GM12874 (cell line): ENCODE data around the gene NCOA5.
A peak's percentile ranks its signal among the peaks of the same experiment; 100 is the strongest.

Source experiments
- TF ChIP-seq, protein P1 (sequence below): IDR thresholded peaks from 2 replicates; pipeline ENCODE4 v1.5.1; 2011; ENCODE audit warnings: low read depth, mild to moderate bottlenecking, control low read depth, low read length, moderate library complexity; ENCODE audit not compliant: insufficient read depth

The NCOA5 gene

DNA sequence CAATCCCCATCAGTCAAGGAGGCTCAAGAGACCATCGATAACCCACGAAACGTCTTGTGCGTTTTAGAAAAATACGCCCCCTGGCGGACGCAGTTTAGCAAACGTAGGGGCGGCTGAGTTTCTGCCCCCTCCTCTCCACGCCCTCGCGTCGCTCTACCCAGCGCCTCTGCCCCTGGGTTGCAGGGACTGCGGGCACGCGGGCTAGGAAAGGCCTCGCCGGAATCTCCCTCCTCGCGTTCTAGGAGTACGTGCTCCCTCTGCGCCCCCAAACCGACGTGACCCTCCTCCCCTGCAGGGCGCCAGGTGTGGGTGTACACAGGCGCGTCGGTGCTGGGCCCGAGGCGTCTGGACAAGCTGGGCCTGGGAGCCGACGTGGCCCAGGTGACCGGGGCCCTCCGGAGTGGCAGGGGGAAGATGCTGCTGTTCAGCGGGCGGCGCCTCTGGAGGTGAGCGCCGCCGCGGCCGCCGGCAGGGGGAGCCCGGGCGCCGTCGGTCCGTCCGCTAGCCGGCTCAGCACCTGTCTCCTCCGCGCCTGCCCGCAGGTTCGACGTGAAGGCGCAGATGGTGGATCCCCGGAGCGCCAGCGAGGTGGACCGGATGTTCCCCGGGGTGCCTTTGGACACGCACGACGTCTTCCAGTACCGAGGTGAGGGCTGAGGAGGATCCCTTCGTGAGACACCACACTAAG, 75.8 kb downstream of the NCOA5 start:
- TF ChIP-seq, protein P1, sequence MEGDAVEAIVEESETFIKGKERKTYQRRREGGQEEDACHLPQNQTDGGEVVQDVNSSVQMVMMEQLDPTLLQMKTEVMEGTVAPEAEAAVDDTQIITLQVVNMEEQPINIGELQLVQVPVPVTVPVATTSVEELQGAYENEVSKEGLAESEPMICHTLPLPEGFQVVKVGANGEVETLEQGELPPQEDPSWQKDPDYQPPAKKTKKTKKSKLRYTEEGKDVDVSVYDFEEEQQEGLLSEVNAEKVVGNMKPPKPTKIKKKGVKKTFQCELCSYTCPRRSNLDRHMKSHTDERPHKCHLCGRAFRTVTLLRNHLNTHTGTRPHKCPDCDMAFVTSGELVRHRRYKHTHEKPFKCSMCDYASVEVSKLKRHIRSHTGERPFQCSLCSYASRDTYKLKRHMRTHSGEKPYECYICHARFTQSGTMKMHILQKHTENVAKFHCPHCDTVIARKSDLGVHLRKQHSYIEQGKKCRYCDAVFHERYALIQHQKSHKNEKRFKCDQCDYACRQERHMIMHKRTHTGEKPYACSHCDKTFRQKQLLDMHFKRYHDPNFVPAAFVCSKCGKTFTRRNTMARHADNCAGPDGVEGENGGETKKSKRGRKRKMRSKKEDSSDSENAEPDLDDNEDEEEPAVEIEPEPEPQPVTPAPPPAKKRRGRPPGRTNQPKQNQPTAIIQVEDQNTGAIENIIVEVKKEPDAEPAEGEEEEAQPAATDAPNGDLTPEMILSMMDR = peak; percentile 91

DNA sequence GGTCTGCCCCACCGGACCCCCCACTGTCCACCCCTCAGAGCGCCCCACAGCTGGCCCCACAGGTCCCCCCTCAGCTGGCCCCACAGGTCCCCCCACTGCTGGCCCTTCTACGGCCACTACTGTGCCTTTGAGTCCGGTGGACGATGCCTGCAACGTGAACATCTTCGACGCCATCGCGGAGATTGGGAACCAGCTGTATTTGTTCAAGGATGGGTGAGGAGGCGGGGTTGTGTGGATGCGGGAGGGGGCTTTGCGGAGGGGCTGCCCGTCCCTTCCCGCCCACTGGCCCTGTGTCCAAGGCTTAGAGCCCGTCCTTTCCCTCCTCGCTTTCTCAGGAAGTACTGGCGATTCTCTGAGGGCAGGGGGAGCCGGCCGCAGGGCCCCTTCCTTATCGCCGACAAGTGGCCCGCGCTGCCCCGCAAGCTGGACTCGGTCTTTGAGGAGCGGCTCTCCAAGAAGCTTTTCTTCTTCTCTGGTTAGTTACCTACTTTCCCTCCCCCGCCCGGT, 76.4 kb downstream of the NCOA5 start:
- TF ChIP-seq, protein P1 = no peak

DNA sequence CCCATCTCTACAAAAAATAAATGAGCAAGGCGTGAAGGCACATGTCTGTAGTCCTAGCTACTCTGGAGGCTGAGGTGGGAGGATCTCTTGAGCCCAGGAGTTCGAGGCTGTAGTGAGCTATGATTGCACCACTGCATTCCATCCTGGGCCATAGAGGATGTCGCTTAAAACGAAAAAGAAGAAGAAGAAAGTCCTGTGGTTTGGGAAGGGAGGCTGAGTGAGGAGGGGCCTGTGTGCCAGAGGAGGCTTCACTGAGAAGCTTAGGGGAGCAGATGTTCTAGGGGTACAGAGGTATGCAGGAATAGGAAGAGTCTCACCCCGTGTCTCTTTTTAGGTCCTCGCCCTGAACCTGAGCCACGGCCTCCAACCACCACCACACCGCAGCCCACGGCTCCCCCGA, 76.8 kb downstream of the NCOA5 start:
- TF ChIP-seq, protein P1 = no peak

DNA sequence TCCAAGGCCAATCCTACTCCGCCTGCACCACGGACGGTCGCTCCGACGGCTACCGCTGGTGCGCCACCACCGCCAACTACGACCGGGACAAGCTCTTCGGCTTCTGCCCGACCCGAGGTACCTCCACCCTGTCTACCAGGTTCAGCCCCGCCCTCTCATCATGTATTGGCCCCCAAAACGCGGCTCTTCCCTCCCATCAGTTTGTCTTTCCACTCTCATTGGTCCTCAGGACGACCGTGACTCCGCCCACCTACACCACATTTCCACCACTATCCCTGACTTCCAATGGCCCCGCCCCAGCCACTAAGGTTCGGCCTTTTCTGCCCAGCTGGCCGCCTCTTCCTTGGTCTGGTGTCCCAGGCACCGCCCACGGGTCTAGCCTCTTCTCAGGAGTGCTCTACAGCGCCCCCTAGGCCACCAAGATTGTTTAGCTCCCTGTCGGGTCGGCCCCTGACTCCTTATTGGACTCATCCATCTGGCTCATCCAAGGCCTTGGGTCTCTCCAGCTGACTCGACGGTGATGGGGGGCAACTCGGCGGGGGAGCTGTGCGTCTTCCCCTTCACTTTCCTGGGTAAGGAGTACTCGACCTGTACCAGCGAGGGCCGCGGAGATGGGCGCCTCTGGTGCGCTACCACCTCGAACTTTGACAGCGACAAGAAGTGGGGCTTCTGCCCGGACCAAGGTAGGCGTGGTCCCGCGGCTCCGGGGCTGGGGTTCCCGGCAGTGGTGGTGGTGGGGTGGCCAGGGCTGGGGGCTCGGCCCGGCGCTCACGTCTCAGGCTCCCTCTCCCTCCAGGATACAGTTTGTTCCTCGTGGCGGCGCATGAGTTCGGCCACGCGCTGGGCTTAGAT, 77.9 kb downstream of the NCOA5 start:
- TF ChIP-seq, protein P1 = peak; percentile 75
